ENCODE measurements around the gene PSD.
A peak's percentile ranks its signal among the peaks of the same experiment; 100 is the strongest.

PSD gene

GRCh38 chr10:102400076-102400475 is 18.5 kb downstream of the PSD start:
- H3K9ac ChIP-seq (ENCODE audit: low read length): peak overlapping the region; percentile 42; the same call in 1 of the 2 replicates
- peak overlapping the region; percentile 53 for H3K27ac ChIP-seq (ENCODE audit: low read length)
- H4K20me1 ChIP-seq (ENCODE audit: insufficient read depth, low read length): peaks cover 13% of the 10 kb centered on the region
- peaks cover 39% of the 10 kb centered on the region for H3K79me2 ChIP-seq (ENCODE audit: low read length)
- H3K4me3 ChIP-seq (ENCODE audit: low read length): peak overlapping the region; percentile 64; the same call in 1 of the 2 replicates
- H3K36me3 ChIP-seq (replicated peaks; ENCODE audit: low read depth, low read length): peaks cover 45% of the 10 kb centered on the region
- H3K9me3 ChIP-seq (ENCODE audit: insufficient read depth, low read length): no peaks in the 10 kb centered on the region
- H3K27me3 ChIP-seq (ENCODE audit: low read depth, low read length): no peaks in the 10 kb centered on the region
- H3K4me2 ChIP-seq (ENCODE audit: low read length): peak overlapping the region; percentile 95
- peaks cover 45% of the 10 kb centered on the region for H3K4me1 ChIP-seq (ENCODE audit: low read length)
- no peak overlapping the region for H2AFZ ChIP-seq (ENCODE audit: low read depth, low read length)
- TF ChIP-seq EZH2phosphoT487 (IDR thresholded peaks at IDR 0.05; ENCODE audit: low read depth) (no peak), CTCF (IDR thresholded peaks at IDR 0.05; ENCODE audit: low read depth, low read length) (no peak)

- Histone ChIP-seq H3K79me2 (ENCODE audit: low read length) (peaks cover 45% of the 10 kb centered on the region), H3K4me1 (ENCODE audit: low read length) (peaks cover 45% of the 10 kb centered on the region), H3K9ac (ENCODE audit: low read length) (peak overlapping the region; percentile 42; the same call in 1 of the 2 replicates), H4K20me1 (ENCODE audit: insufficient read depth, low read length) (peaks cover 13% of the 10 kb centered on the region), H3K27me3 (ENCODE audit: low read depth, low read length) (no peaks in the 10 kb centered on the region), H3K9me3 (ENCODE audit: insufficient read depth, low read length) (no peaks in the 10 kb centered on the region), H3K36me3 (replicated peaks; ENCODE audit: low read depth, low read length) (peaks cover 45% of the 10 kb centered on the region), H2AFZ (ENCODE audit: low read depth, low read length) (no peak overlapping the region), H3K27ac (ENCODE audit: low read length) (peak overlapping the region; percentile 53), H3K4me2 (ENCODE audit: low read length) (peak overlapping the region; percentile 95), H3K4me3 (ENCODE audit: low read length) (peak overlapping the region; percentile 64)
- no peak for TF ChIP-seq EZH2phosphoT487 (IDR thresholded peaks at IDR 0.05; ENCODE audit: low read depth)
- TF ChIP-seq CTCF (IDR thresholded peaks at IDR 0.05; ENCODE audit: low read depth, low read length): peak; percentile 74
Measured at GRCh38 chr10:102399217-102400021, 19.2 kb downstream of the PSD start.

DNA sequence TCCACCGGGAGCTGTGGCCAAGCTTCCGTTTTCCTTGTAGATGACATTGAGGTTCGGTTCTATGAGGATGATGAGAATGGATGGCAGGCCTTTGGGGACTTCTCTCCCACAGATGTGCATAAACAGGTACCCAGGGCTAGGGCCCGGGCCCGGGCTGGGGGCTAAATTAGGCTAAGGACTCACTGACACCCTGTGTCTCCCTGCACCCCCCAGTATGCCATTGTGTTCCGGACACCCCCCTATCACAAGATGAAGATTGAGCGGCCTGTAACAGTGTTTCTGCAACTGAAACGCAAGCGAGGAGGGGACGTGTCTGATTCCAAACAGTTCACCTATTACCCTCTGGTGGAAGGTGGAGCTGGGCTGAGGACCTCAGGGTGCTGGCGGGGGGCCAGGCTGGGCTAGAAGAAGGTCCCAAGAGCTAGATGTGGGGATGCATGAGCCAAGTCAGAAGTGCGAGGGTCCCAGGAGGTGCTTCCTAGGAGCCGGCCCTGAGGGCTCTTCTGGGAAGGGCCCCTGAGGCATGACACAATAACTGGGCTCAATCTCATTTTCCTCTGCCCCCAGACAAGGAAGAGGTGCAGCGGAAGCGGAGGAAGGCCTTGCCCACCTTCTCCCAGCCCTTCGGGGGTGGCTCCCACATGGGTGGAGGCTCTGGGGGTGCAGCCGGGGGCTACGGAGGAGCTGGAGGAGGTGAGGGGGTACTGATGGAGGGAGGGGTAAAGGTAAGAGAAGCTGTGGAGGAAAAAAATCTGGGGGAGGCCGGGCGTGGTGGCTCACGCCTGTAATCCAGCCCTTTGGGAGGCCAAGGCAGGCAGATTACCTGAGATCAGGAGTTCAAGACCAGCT is 20.2 kb downstream of the PSD start:
- Histone ChIP-seq H3K4me3 (ENCODE audit: low read length) (peak overlapping the region; percentile 64; the same call in 1 of the 2 replicates), H3K4me2 (ENCODE audit: low read length) (peak overlapping the region; percentile 95), H3K79me2 (ENCODE audit: low read length) (peaks cover 45% of the 10 kb centered on the region), H2AFZ (ENCODE audit: low read depth, low read length) (no peak overlapping the region), H3K9ac (ENCODE audit: low read length) (no peak overlapping the region), H3K9me3 (ENCODE audit: insufficient read depth, low read length) (no peaks in the 10 kb centered on the region), H3K36me3 (replicated peaks; ENCODE audit: low read depth, low read length) (peaks cover 45% of the 10 kb centered on the region), H4K20me1 (ENCODE audit: insufficient read depth, low read length) (peaks cover 13% of the 10 kb centered on the region), H3K27me3 (ENCODE audit: low read depth, low read length) (no peaks in the 10 kb centered on the region), H3K27ac (ENCODE audit: low read length) (peak overlapping the region; percentile 23; the same call in 1 of the 2 replicates), H3K4me1 (ENCODE audit: low read length) (peaks cover 40% of the 10 kb centered on the region)
- TF ChIP-seq EZH2phosphoT487 (IDR thresholded peaks at IDR 0.05; ENCODE audit: low read depth) (no peak), CTCF (IDR thresholded peaks at IDR 0.05; ENCODE audit: low read depth, low read length) (no peak)
